NCI-H2196 (cell line): ENCODE data around the gene CEP89.
"Not testable (repeated sequence)": the region's sequence is repeated elsewhere in the genome, so short reads cannot be mapped to it uniquely, and the experiment has no call there.

Experiments used
- DNase-seq: peaks from one replicate; lab custom pipeline; 2025; ENCODE audit not compliant: unreplicated experiment; lab: John Stamatoyannopoulos, UW

CEP89 gene

DNA sequence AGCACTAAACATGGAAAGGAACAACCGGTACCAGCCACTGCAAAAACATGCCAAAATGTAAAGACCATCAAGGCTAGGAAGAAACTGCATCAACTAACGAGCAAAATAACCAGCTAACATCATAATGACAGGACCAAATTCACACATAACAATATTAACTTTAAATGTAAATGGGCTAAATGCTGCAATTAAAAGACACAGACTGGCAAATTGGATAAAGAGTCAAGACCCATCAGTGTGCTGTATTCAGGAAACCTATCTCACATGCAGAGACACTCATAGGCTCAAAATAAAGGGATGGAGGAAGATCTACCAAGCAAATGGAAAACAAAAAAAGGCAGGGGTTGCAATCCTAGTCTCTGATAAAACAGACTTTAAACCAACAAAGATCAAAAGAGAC is 123.7 kb downstream of the CEP89 start:
- DNase-seq = not testable (repeated sequence)

DNA sequence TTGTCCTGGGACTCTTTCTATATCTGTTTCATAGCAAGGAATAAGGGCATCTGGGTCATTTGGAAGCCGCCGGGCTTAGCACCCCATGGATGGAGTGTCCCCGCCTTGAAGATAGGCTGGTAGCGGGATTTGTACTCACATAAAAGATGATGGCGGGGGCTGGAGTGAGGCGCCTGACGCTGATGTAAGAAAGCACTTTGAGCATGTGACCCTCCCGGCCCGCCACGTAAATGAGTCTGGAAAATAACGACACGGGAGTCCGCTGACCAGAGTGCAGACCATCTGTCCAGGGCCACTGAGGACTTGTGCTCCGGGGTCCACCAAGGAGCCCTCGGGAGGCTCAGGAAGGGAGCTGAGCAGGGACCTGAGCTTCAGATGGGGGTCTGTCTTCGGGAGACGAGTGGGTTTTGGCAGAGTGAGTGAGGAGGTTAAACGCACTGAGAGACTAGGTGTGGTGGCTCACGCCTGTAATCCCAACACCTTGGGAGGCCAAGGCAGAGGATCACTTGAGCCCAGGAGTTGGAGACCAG is 128.0 kb downstream of the CEP89 start:
- DNase-seq = no peak

DNA sequence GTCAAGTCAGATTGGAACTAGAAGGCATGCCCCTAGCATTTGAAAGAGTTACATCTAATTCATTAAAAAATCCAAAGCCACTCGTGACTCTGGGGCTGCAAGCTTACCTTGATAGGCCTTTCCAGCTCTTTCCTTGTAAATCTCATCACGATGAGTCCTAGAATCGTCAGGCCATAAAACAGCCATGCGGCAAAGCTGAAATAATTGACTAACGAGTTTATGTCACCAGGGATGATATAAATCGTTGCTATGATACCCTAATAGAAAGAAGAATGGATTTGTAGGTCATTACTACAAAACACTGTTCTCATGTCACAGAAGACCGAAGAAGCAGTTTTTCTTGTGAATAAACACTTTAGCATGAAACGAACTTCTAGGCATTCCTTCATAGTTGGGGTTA is 129.7 kb downstream of the CEP89 start:
- no peak for DNase-seq

DNA sequence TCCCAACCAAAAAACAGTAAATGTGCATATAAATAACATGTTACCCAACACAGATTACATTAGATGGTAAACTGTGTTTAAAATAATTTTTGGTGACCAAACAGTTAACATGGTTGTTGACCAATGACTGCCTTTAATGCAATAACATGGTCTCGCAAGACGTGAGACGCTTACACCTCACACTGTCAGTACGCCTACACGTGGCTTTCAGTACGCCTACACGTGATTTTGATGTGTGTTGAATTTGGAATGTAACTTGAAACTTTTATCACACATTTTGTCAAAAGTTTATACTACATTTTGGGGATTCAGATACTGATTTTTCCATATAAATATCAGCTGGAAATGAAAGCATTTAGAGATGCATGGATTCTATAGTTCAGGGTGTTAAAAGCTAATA is 134.2 kb downstream of the CEP89 start:
- no peak for DNase-seq

DNA sequence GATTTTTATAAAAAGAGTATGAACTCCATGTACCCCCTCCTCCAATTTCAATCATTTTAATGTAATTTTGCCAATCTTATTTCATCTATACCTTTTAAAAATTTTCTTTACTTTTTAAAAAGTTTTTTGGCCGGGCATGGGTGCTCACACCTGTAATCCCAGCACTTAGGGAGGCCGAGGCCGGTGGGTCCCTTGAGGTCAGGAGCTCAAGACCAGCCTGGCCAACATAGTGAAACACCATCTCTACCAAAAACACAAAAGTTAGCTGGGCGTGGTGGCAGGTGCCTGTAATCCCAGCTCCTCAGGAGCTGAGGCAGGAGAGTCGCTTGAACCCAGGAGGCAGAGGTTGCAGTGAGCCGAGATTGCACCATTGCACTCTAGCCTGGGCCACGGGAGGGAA is 138.4 kb downstream of the CEP89 start:
- not testable (repeated sequence) for DNase-seq

DNA sequence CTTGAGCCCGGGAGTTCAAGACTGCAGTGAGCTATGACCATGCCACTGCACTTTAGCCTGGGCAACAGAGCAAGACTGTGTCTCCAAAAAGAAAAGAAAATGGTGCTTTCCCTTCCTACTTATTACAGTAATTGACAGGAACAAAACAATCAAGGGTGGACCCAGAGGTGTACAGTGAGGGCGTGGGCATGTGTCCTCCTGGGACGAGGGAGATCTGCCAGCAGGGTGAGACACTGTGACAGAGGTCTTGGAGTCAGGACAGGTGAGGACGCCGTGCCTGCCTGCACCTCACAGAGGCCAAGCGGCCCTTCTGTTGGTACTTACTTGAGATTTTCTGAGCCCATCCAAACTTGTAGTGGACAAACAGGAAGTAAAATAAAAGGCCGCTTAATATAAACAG is 138.9 kb downstream of the CEP89 start:
- not testable (repeated sequence) for DNase-seq

DNA sequence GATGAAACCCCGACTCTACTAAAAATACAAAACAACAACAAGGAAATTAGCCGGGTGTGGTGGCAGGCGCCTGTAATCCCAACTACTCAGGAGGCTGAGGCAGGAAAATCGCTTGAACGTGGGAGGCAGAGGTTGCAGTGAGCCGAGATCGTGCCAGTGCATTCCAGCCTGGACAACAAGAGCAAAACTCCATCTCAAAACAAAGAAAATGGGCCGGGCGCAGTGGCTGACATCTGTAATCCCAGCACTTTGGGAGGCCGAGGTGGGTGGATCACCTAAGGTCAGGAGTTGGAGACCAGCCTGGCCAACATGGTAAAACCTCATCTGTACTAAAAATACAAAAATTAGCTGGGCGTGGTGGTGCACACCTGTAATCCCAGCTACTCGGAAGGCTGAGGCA is 139.7 kb downstream of the CEP89 start:
- not testable (repeated sequence) for DNase-seq

DNA sequence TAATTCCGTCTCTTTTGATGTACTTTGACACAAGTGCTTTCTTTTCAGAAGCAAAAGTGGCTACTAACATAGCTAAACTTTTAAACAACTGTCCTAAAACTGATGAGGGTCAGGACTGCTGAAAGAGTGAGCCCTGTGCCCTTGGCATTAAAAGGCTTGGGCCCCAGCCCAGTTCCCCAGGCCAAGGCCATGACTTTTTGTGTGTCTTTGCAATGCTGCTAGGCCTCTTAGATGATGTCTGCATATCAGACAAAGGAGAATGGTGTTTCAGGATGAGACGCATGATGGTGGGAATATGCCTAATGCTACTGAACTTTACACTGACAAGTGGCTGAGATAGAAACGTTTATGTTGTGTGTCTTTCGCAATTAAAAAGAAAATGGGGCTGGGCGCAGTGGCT is 140.1 kb downstream of the CEP89 start:
- DNase-seq = no peak

DNA sequence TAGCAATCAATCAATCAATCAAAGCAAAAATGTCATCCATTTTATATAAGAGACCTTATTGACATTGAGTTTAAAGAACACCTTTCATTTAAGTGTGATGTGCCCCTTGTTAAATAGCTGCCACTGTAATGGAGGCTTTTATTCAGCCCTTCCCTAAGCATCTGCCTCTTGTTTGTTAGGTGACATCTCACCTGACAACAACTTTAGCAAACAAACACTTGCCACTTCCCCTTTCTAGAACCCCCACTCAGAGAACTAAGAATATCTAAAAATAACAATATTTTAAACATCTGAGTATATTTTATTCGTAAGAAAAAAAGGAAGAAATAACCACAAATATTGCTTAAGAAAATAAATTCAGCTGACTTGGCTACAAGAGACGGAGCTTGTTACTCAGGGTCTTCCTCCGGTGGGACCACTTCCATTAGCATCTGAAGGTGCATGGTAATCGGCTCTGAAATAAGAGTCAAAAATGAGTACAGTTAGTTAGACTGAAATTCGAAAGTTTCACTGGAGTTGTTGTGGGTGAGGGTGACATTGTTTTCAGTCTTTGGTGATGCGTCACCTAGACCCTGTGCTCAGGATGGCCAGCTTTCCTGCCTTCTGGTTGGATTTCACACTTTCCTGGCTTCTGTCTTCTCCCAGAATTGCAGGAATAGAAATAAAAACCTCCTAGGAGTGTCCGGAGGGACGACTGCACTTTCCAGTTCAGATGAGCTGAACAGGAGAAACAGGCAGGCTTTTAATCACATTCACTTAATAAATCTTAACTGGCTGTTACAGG is 141.3 kb downstream of the CEP89 start:
- DNase-seq = no peak

DNA sequence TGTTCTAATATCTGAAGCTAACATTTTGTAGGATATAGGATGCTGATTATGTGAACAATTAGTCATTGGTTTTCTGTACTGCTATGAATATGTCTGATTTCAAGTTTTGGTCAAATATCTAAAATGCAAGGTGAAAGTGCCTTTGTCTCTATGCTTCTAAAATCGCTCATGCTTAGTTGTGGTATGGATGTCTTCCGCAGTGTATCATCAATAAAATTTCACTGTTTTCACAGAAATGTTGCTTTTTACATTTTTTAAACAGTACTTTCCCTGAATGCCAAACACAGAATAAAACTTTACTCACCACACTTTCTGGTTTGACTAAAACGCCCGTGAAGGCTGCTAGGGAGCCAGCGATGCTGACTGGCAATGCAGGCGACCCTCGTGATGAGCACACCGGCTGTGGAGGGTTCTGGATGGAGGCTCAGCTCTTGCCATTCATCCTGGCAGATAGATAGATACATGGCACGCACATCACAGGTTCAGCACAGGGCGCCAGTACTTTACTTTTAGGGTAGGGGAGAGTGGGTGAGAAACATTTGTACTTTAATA is 142.3 kb downstream of the CEP89 start:
- no peak for DNase-seq

DNA sequence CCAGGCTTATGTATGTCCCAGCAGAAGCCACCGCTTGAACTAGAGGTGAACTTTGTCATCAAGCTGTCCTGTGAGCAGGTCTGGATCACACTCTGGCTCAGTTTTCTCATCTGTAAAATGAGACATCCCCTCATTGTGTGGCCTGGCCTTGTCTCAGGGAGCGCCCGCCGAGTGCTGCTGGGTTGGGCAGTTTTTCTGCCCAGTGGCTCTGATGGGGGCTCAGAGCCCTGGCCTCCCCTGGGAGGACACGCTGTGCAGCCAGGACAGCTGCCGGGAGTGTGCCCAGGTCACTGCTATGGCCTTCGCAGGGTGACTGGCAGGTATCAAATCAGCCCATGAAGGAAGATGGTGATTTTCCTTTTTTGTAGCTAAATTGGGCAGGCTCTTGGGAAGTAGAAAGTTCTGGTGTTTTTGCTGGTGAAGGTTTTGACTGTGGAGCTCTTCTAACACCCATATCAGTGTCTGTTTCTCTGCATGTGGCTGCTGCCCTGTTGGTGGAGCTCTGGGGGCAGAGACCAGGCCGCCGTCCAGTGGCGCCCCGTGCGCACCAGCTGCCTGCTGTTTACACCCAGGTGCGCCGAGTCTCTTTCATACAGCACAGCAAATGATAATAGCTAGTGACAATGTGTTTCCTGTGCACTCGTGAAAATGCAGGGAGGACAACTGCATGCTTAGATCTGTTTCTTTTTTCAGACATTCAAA is 143.0 kb downstream of the CEP89 start:
- DNase-seq = no peak

DNA sequence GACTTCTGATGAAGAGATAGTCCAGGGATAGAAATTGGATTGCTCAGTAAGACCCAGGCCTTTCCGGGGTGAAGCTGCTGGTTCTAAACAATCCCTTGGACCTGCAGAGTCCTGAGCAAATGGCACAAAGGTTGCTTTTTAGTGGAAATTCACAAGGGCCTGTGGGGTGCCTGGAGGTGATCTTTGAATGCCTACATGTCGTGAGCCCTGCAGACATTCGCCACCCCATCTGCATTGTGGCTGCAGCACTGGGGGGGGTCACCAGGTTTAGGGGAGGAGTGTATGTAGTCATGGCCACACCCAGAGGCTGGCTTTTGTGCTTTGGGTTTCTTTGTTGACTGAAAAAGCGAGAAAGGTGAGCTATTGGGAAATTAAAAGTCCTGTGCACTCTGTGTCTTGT is 143.6 kb downstream of the CEP89 start:
- no peak for DNase-seq
